ENCODE measurements around the gene NDUFS4. TPM values are rescaled to one million over a fixed set of nuclear protein-coding genes. Genes with fewer than 3 reads are reported as not detected.
"Not testable (repeated sequence)": the region's sequence is repeated elsewhere in the genome, so short reads cannot be mapped to it uniquely, and the experiment has no call there.

The NDUFS4 gene
- 102 and 127 TPM in 2 replicates for total RNA-seq (2014; rRNA removed; shearing (Covaris generic))
- polyA plus RNA-seq (2016; fragmentation: Nextera tagmentation; extraction: Ambion mirVana), result 205 TPM in 2 replicates

DNA sequence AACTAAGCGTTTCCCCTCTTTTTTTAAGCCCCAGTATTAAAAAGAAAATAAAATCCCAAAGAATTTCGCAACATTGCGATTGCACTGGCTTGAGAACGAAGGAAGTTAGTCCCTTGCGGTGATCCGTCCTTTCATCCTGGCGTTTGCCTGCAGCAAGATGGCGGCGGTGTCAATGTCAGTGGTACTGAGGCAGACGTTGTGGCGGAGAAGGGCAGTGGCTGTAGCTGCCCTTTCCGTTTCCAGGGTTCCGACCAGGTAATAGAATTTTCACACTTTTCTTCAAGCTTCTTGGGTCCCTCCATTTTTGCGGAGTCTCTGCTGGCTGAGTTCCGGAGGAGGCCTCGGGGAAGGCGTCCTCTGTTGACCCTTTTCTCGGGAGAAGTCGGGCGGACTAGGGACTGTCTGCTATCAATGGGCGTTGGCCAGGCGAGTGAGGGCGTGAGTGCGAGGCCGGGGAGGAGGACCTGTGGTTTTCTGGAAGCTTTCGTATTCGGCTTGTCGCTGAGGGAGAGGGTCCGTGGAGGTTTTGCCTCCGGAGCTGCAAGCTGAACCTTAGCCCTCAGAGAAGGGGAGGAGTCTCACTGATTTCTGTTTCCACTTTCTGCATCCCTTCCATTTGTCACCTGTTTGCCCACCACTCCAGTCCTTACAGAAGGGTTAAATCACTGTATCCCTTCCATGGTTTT, at the start of gene NDUFS4:
Gene NDUFS4, plus strand, starts transcription at position 134 of the 686 bp plus-strand sequence. Its CDS starts 24 bp downstream, at position 158.
- Histone ChIP-seq H3F3A (ENCODE audit: insufficient read depth) (no peaks in the 10 kb centered on the region), H3K4me2 (ENCODE audit: unreplicated experiment) (peak within 1 kb of the TSS; percentile 94), H3K9me2 (ENCODE audit: insufficient read depth) (no peaks in the 10 kb centered on the region), H4K20me1 (ENCODE audit: insufficient read depth) (no peaks in the 10 kb centered on the region), H3K4me1 (ENCODE audit: insufficient read depth) (peaks cover 13% of the 10 kb centered on the region), H3K27ac (peak within 1 kb of the TSS; percentile 67), H3K27me3 (replicated peaks; ENCODE audit: insufficient read depth) (no peaks in the 10 kb centered on the region), H2AFZ (peak within 1 kb of the TSS; percentile 99), H3K79me2 (ENCODE audit: insufficient read depth) (peaks cover 52% of the 10 kb centered on the region), H3K4me3 (peak within 1 kb of the TSS; percentile 84), H3K9ac (peak within 1 kb of the TSS; percentile 86), H3K36me3 (ENCODE audit: low read depth) (no peaks in the 10 kb centered on the region), H3K9me3 (ENCODE audit: low read depth) (no peaks in the 10 kb centered on the region)
- in situ Hi-C loops (cut with MboI), result no loop called here
- 1 to 2% methylated on average over 30 of the region's 30 CpGs for WGBS, 2 experiments (ENCODE audit: low coverage in 1 of 2, low lambda C conversion rate in 2 of 2, missing lambda C conversion rate in 2 of 2)
- peak; percentile 92 for DNase-seq
- no peak for TF ChIP-seq EZH2 (IDR thresholded peaks at IDR 0.05; ENCODE audit: insufficient read depth, poor library complexity, severe bottlenecking)
- no peak for TF ChIP-seq EZH2phosphoT487 (IDR thresholded peaks at IDR 0.05; ENCODE audit: insufficient read depth, low read depth)

DNA sequence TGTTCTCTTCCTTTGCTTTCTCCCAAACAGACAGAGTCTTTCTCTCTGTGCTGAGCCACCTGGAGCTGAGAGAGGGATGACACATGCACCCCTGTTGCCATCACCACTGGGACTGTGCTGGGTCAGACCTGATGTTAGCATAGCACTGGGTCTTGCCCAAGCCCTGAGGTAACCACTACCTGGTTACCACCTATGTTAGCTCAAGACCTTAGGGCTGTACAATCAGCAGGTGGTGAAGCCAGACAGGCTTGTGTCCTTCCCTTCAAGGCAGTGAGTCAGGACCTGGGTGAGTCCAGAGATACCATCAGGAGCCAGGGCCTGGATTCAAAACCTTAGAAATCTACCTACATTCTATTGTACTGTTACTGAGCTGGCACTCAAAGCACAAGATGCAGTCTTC, 47.9 kb upstream of the NDUFS4 start:
- Histone ChIP-seq H3K4me2 (ENCODE audit: unreplicated experiment) (no peak overlapping the region), H3K79me2 (ENCODE audit: insufficient read depth) (no peaks in the 10 kb centered on the region), H4K20me1 (ENCODE audit: insufficient read depth) (no peaks in the 10 kb centered on the region), H2AFZ (no peak overlapping the region), H3F3A (ENCODE audit: insufficient read depth) (no peaks in the 10 kb centered on the region), H3K9ac (no peak overlapping the region), H3K4me3 (no peak overlapping the region), H3K4me1 (ENCODE audit: insufficient read depth) (no peaks in the 10 kb centered on the region), H3K9me3 (ENCODE audit: low read depth) (peaks cover 3% of the 10 kb centered on the region), H3K27me3 (replicated peaks; ENCODE audit: insufficient read depth) (no peaks in the 10 kb centered on the region), H3K27ac (no peak overlapping the region), H3K9me2 (ENCODE audit: insufficient read depth) (no peaks in the 10 kb centered on the region), H3K36me3 (ENCODE audit: low read depth) (no peaks in the 10 kb centered on the region)
- TF ChIP-seq EZH2 (IDR thresholded peaks at IDR 0.05; ENCODE audit: insufficient read depth, poor library complexity, severe bottlenecking), result no peak
- no peak for DNase-seq
- in situ Hi-C loops (cut with MboI), result no loop called here

DNA sequence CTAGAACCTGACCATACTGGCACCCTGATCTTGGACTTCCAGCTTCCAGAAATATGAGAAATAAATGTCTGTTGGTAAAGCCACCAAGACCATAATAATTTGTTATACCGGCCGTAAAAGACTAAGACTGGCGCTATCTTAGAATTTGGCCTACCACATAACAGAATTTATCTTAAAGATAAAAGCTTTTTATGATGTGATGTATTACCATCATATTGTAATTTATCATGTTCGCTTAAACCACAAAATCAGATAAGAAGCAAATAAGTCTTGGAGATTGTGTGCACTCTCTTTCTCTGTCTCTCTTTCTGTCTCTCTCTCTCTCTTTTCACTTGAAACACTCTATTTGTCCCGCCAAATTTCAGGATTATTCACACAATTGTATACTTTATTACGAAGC, 44.5 kb upstream of the NDUFS4 start:
- TF ChIP-seq EZH2 (IDR thresholded peaks at IDR 0.05; ENCODE audit: insufficient read depth, poor library complexity, severe bottlenecking) (no peak), EZH2phosphoT487 (IDR thresholded peaks at IDR 0.05; ENCODE audit: insufficient read depth, low read depth) (no peak)
- Histone ChIP-seq H3K9me3 (ENCODE audit: low read depth) (peaks cover 3% of the 10 kb centered on the region), H3K4me3 (no peak overlapping the region), H3F3A (ENCODE audit: insufficient read depth) (no peaks in the 10 kb centered on the region), H3K79me2 (ENCODE audit: insufficient read depth) (no peaks in the 10 kb centered on the region), H3K36me3 (ENCODE audit: low read depth) (no peaks in the 10 kb centered on the region), H3K4me2 (ENCODE audit: unreplicated experiment) (no peak overlapping the region), H3K27me3 (replicated peaks; ENCODE audit: insufficient read depth) (no peaks in the 10 kb centered on the region), H2AFZ (no peak overlapping the region), H4K20me1 (ENCODE audit: insufficient read depth) (no peaks in the 10 kb centered on the region), H3K4me1 (ENCODE audit: insufficient read depth) (no peaks in the 10 kb centered on the region), H3K27ac (no peak overlapping the region), H3K9me2 (ENCODE audit: insufficient read depth) (no peaks in the 10 kb centered on the region), H3K9ac (no peak overlapping the region)
- in situ Hi-C loops (cut with MboI), result no loop called here
- DNase-seq, result no peak
- 74 to 75% methylated on average over 6 of the region's 6 CpGs for WGBS, 2 experiments (ENCODE audit: low coverage in 1 of 2, low lambda C conversion rate in 2 of 2, missing lambda C conversion rate in 2 of 2)

DNA sequence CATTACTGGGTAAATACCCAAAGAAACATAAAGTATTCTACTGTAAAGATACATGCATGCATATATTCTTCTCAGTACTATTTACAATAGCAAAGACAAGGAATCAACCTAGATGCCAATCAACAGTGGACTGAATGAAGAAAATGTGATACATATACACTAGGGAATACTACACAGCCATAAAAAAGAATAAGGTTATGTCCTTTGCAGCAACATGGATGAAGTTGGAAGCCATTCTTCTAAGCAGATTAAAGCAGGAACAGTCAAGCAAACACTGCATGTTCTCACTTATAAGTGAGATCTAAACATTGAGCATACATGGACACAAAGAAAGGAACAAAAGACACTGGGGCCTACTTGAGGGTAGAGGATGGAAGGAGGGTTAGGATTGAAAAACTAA, 39.6 kb upstream of the NDUFS4 start:
- Histone ChIP-seq H3K9me2 (ENCODE audit: insufficient read depth) (no peaks in the 10 kb centered on the region), H3K9me3 (ENCODE audit: low read depth) (no peaks in the 10 kb centered on the region), H3K79me2 (ENCODE audit: insufficient read depth) (no peaks in the 10 kb centered on the region), H3K27ac (no peak overlapping the region), H3K4me3 (no peak overlapping the region), H3K4me2 (ENCODE audit: unreplicated experiment) (no peak overlapping the region), H3K4me1 (ENCODE audit: insufficient read depth) (no peaks in the 10 kb centered on the region), H4K20me1 (ENCODE audit: insufficient read depth) (no peaks in the 10 kb centered on the region), H2AFZ (no peak overlapping the region), H3K27me3 (replicated peaks; ENCODE audit: insufficient read depth) (no peaks in the 10 kb centered on the region), H3F3A (ENCODE audit: insufficient read depth) (no peaks in the 10 kb centered on the region), H3K9ac (no peak overlapping the region), H3K36me3 (ENCODE audit: low read depth) (no peaks in the 10 kb centered on the region)
- TF ChIP-seq EZH2 (IDR thresholded peaks at IDR 0.05; ENCODE audit: insufficient read depth, poor library complexity, severe bottlenecking) (no peak), EZH2phosphoT487 (IDR thresholded peaks at IDR 0.05; ENCODE audit: insufficient read depth, low read depth) (no peak)
- DNase-seq, result no peak
- in situ Hi-C loops (cut with MboI), result no loop called here

DNA sequence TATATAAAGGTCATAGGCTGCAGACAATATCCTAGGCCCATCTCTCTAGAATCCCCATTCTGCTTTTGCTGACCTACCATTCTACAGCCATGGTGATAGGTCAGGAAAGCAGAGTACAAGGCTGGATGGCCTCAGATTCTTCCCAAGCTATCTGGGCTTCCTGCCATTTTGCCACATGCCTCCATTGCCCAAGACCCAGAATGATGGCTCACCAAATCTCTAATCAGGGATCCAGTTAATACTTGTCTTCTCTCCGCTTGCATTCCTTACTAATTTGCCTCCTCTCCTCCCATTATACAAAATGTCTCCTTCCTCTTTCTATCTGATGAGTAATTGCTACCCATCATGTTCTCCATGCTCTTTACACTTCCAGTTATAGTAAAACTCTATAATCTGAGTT, 22.7 kb upstream of the NDUFS4 start:
- Histone ChIP-seq H3K27ac (no peak overlapping the region), H3K9ac (no peak overlapping the region), H3K36me3 (ENCODE audit: low read depth) (no peaks in the 10 kb centered on the region), H3F3A (ENCODE audit: insufficient read depth) (no peaks in the 10 kb centered on the region), H3K79me2 (ENCODE audit: insufficient read depth) (no peaks in the 10 kb centered on the region), H3K4me3 (no peak overlapping the region), H3K9me2 (ENCODE audit: insufficient read depth) (no peaks in the 10 kb centered on the region), H2AFZ (no peak overlapping the region), H3K9me3 (ENCODE audit: low read depth) (no peaks in the 10 kb centered on the region), H4K20me1 (ENCODE audit: insufficient read depth) (no peaks in the 10 kb centered on the region), H3K27me3 (replicated peaks; ENCODE audit: insufficient read depth) (no peaks in the 10 kb centered on the region), H3K4me2 (ENCODE audit: unreplicated experiment) (no peak overlapping the region), H3K4me1 (ENCODE audit: insufficient read depth) (no peaks in the 10 kb centered on the region)
- in situ Hi-C loops (cut with MboI), result no loop called here
- TF ChIP-seq EZH2phosphoT487 (IDR thresholded peaks at IDR 0.05; ENCODE audit: insufficient read depth, low read depth) (no peak), EZH2 (IDR thresholded peaks at IDR 0.05; ENCODE audit: insufficient read depth, poor library complexity, severe bottlenecking) (no peak)
- WGBS, 2 experiments (ENCODE audit: low coverage in 1 of 2, low lambda C conversion rate in 2 of 2, missing lambda C conversion rate in 2 of 2), result 90 to 93% methylated on average over 1 of the region's 1 CpG
- DNase-seq, result peak; percentile 20

DNA sequence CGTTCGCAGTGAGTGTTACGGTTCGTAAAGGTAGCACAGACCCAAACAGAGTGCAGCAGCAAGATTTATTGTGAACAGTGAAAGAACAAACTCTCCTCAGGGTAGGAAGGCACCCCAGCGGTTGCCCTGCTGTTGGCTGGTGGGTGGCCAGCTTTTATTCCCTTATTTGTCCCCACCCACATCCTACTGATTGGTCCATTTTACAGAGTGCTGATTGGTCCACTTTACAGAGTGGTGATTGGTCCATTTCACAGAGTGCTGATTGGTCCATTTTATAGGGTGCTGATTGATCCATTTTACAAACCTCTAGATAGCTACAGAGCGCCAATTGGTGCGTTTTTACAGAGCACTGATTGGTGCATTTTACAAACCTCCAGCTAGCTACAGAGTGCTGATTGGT, 19.7 kb upstream of the NDUFS4 start:
- H3K9me3 ChIP-seq (ENCODE audit: low read depth); H3K27me3 ChIP-seq (replicated peaks; ENCODE audit: insufficient read depth); H3K9me2 ChIP-seq (ENCODE audit: insufficient read depth); H3K4me3 ChIP-seq; H2AFZ ChIP-seq; DNase-seq; H3K27ac ChIP-seq; H3K36me3 ChIP-seq (ENCODE audit: low read depth); H3K9ac ChIP-seq; H3K4me2 ChIP-seq (ENCODE audit: unreplicated experiment); H3K79me2 ChIP-seq (ENCODE audit: insufficient read depth); H3K4me1 ChIP-seq (ENCODE audit: insufficient read depth); H3F3A ChIP-seq (ENCODE audit: insufficient read depth); H4K20me1 ChIP-seq (ENCODE audit: insufficient read depth); in situ Hi-C loops (cut with MboI): not testable (repeated sequence)
- 90 to 93% methylated on average over 7 of the region's 7 CpGs for WGBS, 2 experiments (ENCODE audit: low coverage in 1 of 2, low lambda C conversion rate in 2 of 2, missing lambda C conversion rate in 2 of 2)
